HL-60 (cell line): ENCODE data around the gene CCDC8.

Experiments used
- DNase-seq, 2 experiments: peaks; one replicate each; pipeline ENCODE4 v3.0.0-alpha.2; 2010 to 2020; ENCODE audit warnings: low read depth in 1 of 2, low spot score in 1 of 2
- H3K27ac ChIP-seq: fragments of 250-450 bp; sonication (Bioruptor Pico); replicated peaks from 2 replicates; pipeline ENCODE4 v1.5.1; 2020; ENCODE audit warnings: mild to moderate bottlenecking, moderate library complexity
- H3K27me3 ChIP-seq: fragments of 250-450 bp; sonication (Bioruptor Pico); 2 replicates; pipeline ENCODE4 v1.5.1; 2021; ENCODE audit warnings: mild to moderate bottlenecking, moderate library complexity; ENCODE audit not compliant: insufficient read depth, poor library complexity, severe bottlenecking
- H3K4me3 ChIP-seq: replicated peaks from 2 replicates; pipeline ENCODE4 v1.5.1; 2011; ENCODE audit warnings: mild to moderate bottlenecking, control low read depth, low read length; ENCODE audit not compliant: insufficient read depth
- CTCF ChIP-seq: IDR thresholded peaks from one replicate; pipeline ENCODE4 v1.5.1; 2011; ENCODE audit warnings: low read length, control low read depth, inconsistent platforms; ENCODE audit not compliant: insufficient read depth
- GABPA ChIP-seq: IDR thresholded peaks from 2 replicates; pipeline ENCODE4 v1.6.1; 2012; ENCODE audit warnings: low read depth
- POLR2AphosphoS5 ChIP-seq: IDR thresholded peaks from 2 replicates; pipeline ENCODE4 v1.6.1; 2012; ENCODE audit warnings: low read depth
- SPI1 ChIP-seq: IDR thresholded peaks from 2 replicates; pipeline ENCODE4 v1.6.1; 2012; ENCODE audit warnings: low read depth, mild to moderate bottlenecking, borderline replicate concordance
- TF ChIP-seq, protein P1 (sequence below): IDR thresholded peaks from 2 replicates; pipeline ENCODE4 v1.6.1; 2012; ENCODE audit warnings: low read depth; ENCODE audit not compliant: insufficient replicate concordance

CCDC8 gene

GRCh38 chr19:46407856-46408663 lies 5.3 kb downstream of the CCDC8 start:
- TF ChIP-seq SPI1: no peak
- no peak for TF ChIP-seq CTCF
- no peak for TF ChIP-seq GABPA
- TF ChIP-seq POLR2AphosphoS5: no peak
- TF ChIP-seq, protein P1, sequence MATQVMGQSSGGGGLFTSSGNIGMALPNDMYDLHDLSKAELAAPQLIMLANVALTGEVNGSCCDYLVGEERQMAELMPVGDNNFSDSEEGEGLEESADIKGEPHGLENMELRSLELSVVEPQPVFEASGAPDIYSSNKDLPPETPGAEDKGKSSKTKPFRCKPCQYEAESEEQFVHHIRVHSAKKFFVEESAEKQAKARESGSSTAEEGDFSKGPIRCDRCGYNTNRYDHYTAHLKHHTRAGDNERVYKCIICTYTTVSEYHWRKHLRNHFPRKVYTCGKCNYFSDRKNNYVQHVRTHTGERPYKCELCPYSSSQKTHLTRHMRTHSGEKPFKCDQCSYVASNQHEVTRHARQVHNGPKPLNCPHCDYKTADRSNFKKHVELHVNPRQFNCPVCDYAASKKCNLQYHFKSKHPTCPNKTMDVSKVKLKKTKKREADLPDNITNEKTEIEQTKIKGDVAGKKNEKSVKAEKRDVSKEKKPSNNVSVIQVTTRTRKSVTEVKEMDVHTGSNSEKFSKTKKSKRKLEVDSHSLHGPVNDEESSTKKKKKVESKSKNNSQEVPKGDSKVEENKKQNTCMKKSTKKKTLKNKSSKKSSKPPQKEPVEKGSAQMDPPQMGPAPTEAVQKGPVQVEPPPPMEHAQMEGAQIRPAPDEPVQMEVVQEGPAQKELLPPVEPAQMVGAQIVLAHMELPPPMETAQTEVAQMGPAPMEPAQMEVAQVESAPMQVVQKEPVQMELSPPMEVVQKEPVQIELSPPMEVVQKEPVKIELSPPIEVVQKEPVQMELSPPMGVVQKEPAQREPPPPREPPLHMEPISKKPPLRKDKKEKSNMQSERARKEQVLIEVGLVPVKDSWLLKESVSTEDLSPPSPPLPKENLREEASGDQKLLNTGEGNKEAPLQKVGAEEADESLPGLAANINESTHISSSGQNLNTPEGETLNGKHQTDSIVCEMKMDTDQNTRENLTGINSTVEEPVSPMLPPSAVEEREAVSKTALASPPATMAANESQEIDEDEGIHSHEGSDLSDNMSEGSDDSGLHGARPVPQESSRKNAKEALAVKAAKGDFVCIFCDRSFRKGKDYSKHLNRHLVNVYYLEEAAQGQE: no peak
- Histone ChIP-seq H3K27ac (no peak overlapping the region), H3K4me3 (no peak overlapping the region)

GRCh38 chr19:46406976-46407375 lies 6.4 kb downstream of the CCDC8 start:
- TF ChIP-seq POLR2AphosphoS5 (no peak), GABPA (no peak), SPI1 (no peak), CTCF (no peak)
- TF ChIP-seq, protein P1: no peak
- Histone ChIP-seq H3K4me3 (no peak overlapping the region), H3K27me3 (peaks cover 12% of the 10 kb centered on the region), H3K27ac (no peak overlapping the region)
- no peak for DNase-seq

More at GRCh38 chr19:46407856-46408663, 5.3 kb downstream of the CCDC8 start:
- H3K27me3 ChIP-seq: peaks cover 17% of the 10 kb centered on the region
- DNase-seq: no peak

DNA sequence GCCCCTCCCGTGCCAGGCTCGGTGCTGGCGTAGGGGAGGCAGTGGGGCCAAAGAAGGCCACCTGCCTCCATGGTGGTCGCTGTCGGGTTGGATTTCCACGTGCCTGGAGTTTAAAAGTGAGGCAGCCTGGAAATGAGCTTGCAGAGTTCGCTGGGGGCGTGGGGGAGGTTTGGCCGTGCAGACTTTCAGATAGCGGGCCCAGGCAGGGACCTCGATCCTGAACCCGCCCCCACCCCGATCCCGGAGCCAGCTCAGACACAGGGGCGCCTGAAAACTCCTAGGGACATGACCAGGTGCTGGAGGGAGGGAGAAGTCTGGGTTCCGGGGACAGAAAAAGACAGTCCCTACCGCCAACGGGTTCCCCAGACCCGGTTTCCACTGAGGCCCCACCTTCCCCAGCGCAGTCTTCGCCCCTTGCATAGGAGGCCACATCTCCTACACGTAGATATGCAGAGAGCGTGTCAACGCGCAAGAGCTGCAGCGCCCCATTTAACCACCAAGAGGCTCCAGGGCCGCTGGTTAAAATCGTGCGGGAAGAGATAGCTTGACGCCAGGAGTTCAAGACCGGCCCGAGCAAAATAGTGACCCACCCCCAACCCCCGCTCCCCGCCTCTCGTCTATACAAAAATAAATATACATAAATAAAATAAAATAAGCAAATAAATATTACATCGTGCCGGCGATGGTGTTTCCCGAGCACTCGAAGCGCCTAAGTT lies 8.5 kb downstream of the CCDC8 start:
- no peak for DNase-seq
- Histone ChIP-seq H3K27me3 (peaks cover 12% of the 10 kb centered on the region), H3K4me3 (no peak overlapping the region), H3K27ac (no peak overlapping the region)
- TF ChIP-seq, protein P1: no peak
- TF ChIP-seq POLR2AphosphoS5: no peak
